ENCODE results near the gene IGF1R. TPM values are rescaled to one million over a fixed set of nuclear protein-coding genes. Genes with fewer than 3 reads are reported as not detected.

Gene IGF1R
- polyA plus RNA-seq, 5 donors: 23.6 to 32.0 (median 30.6) TPM

DNA sequence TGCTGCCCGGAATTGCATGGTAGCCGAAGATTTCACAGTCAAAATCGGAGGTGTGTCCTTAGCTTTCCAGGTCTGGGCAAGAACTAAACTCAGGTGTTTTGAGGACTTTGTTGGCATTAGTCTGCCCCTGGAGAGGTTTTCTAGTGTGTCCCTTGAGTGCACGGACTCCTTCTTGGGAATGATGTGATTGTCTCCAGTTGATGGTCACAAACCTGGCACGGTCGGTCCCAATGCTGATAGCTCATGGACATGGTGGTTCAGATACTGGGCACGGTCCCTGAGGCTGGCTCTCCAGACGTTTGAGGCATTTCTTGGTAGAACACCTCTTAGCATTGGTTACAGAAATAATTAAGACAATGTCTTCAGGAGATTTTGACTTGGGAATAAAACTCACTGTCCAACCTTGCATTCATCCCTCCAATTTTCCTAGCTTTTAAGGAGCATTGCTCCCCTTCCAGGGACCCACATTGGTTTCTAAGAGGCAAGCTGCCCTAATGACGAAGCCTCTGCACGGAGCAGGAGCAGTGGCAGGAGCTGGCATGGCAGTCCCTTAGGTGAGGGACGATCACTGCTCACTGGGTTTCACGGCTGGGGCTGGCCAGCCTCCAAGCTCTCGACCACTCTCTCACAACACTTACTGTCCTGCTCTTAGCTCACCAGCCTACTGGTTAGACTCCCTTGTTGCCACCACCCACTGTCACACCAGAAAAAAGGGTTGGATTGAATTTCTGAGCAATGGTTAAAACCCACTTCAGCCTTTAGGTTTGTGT, 291.2 kb downstream of the IGF1R start:
- no peak for DNase-seq

DNA sequence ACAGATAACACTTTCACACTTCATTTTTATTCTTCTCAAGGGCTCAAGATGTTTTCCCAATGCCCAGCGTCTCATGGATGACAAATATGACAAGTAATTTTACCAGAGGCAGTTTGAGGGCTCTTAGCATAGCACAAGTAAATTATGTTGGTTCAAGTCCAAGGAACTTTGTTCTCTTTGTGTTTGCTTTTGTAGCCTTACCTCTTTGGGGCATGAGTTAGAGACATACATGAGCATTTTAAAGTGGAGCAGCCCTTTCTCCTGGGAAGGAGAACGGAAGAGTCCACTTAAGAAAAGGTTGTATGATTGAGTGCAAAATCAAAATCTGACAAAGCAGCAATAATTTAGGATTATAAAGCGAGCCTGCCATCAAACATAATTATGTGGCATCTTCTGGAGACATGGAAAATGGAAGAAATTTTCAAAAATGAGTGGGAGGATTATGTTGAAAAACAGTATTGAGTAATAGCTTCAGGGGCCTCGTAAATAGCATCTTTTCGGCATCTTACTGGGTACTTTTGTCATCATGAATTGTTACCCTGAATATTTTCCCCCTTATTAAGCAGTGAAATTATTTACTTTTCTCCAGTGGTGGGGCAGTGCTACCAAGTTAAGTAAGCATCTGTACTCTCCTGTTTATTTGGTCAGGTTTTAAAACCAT, 293.4 kb downstream of the IGF1R start:
- no peak for DNase-seq

DNA sequence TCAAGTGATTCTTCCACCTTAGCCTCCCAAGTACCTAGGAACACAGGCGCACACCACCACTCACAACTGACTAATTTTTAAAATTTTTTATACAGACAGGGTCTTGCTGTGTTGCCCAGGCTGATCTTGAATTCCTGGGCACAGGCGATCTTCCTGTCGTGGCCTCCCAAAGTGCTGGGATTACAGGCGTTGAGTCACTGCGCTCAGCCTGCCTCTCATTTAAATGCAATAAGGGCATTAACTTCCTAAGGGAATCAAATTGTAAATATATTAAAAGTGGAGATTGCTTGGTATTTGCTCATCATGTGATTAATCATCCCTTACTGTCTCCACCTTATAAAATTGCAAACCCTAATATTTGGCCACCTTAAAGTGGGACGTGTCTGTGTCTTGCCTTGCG, 294.1 kb downstream of the IGF1R start:
- DNase-seq: no peak

DNA sequence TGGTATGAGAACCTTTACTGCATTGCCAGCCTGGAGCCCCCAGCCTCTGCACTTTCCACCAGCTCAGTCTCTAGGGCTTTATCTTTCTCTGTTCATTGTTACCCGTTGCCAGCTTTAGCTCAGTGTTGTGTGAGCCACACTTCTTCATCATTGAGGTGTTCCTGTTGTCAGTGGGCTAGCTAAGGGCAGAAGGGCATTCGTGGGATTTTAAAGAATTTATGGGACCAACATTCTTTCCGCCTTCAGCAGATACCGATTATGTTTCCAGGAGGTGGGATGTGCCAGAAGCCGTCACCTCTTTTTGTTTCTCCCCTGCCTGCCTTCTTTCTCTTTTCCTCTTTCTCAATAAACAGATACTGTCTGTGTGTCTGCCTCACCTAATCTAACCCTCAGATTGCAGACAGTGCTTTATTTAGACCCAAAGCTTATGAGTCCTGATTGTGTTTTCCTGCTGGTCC, 294.7 kb downstream of the IGF1R start:
- no peak for DNase-seq

DNA sequence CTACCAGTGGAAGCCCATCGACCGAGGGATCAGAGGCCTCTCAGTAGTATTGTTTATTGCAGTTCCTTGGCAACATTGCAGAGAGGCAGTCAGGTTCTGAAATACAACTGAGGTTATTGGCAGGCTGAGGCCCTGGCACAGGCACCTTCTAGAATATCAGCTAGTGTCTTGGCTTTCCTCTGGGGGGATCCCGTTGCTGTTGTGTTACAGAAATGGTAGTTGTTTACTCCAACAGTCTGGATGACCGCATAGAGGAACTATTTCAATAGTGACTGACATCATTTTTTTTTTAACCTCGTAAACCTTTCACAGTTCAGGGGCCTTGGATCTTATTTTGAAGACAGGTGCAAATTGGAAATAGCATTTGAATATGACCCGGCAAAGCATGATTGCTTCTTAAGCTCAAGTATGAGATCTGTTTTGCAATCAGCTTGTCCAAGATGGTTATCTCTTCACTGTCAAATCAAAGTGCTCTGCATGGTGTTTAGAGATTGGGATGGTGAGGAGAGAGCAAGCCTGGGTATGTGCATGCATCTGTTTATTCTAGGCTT, 295.3 kb downstream of the IGF1R start:
- DNase-seq: no peak

DNA sequence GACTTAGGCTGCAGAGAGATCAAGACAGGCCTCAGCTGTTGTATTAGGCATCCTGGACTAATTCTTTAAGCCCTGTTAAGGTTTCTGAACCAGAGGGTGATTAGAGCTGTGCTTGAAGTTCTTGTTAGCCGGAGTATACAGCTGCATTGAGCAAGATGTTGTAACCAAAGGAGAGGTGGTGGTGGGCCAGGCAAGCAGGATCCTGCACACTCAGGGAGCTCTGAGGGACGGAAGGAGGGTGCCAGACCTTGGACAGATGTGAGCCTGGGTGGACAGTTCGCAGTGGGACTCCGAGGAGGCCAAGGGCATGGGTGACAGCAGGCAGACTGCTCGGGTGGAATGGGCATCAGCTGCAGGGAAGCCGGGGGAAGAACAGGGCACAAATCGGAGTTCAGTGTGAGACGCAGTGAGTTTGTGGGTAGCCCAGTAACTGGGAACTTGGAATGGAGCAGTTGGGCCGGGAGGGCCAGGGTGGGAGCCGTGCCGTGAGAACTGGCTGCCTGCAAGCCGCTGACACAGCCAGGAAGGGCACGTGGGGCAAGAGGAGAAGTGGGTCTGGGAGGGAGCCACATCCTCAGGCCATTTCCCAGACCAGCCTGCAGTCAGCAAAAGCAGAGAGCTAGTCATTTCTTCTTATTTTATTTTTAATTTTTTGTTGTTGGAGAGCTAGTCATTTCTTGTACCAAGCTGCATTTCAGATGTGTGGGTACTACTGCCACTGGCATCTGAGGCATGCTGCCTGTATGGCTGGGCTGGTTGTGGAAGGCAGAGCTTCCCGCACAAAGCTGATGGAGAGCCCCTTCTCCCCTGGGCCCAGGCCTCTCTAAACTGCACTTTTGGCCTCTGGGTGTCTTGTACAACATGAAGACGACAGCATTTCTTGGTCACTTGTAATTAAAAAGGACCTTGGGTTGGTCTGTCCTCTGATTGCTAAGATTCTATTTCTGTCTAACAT, 298.2 kb downstream of the IGF1R start:
- no peak for DNase-seq

DNA sequence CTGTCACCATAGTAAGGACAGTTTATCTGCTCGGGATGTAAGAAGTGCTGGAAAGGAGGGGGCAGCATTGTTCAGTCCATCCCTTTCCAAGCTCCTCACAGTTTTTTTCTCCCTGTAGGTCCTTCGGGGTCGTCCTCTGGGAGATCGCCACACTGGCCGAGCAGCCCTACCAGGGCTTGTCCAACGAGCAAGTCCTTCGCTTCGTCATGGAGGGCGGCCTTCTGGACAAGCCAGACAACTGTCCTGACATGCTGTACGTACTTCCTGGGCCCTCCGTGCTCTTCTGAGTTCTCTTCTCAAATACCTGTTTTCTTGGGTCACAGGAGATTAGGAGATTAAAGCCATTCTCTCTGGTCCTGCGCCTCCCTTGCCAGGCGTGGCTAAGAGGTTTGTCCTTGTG, 300.1 kb downstream of the IGF1R start:
- no peak for DNase-seq

DNA sequence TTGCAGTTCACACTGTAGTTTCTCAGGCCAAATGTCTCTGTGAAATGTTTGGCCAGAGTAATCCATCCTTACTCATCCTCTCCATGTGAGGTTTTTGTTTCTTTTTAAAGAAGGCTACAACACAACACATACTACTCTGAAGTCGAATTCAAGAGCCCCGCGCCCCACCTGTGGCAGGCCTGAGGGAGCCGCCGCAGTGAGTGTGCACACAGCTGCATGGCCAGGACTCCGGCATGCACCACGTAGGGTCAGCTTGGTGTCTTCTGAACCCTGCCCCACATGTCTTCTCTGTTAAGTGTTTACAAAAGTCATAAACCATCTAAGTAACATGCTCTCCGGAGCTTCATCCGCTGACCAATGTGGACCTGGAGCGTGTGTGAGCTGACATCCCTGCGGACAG, 300.6 kb downstream of the IGF1R start:
- no peak for DNase-seq

DNA sequence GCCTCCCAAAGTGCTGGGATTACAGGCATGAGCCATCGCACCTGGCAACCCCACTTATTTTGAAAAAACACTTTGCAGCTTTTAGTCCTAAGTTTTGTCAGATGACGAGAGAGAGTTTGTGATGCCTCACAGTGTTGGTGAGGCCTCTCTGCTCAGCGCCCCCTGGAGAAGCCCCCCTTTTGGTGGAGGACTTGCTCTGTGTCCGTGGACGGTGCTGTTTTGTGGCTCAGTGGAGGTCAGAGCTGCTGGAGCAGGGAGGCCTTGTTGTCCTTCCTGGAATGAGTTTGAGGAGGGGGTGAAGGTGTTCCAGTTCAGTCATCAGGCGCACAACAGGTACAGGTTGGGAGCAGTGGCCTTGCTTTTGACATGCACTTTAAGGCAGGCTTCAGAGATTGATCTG, 301.3 kb downstream of the IGF1R start:
- no peak for DNase-seq

DNA sequence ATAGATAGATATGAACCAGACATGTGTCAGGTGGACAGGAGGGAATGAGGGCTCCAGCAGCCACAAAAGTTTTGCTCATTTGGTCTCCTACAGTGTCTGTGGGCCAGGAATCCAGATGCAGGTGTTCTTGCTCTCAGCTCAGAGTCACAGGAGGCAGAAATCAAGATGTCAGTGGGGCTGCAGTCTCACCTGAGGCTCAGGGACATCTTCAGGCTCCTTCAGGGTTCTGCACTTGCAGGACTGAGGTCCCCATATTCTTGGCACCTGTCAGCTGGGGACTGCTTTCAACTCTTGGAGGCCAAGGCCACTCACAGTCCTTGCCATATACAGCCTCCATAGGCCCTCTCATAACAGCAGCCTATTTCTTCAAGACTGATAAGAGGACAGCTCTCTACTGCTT, 301.9 kb downstream of the IGF1R start:
- DNase-seq: no peak

DNA sequence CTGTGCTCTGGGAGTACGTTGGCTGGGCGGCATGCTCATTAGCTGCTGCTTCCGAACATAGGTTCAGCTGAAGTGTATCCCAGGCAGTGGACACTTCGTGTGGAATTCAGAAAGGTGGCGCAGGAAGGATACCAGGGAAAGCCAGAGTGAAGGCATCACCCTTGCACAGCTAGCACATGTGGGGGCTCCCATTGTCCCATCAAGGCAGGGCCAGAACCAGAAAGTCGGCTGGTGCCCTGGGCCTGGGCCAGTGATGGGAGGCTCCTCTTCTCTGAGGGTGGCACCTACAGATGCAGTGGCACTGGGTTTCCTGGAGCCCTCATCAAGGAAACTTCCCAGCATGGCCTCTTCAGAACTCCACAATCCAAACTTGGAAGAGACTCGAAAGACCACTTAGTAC, 302.7 kb downstream of the IGF1R start:
- DNase-seq: no peak

DNA sequence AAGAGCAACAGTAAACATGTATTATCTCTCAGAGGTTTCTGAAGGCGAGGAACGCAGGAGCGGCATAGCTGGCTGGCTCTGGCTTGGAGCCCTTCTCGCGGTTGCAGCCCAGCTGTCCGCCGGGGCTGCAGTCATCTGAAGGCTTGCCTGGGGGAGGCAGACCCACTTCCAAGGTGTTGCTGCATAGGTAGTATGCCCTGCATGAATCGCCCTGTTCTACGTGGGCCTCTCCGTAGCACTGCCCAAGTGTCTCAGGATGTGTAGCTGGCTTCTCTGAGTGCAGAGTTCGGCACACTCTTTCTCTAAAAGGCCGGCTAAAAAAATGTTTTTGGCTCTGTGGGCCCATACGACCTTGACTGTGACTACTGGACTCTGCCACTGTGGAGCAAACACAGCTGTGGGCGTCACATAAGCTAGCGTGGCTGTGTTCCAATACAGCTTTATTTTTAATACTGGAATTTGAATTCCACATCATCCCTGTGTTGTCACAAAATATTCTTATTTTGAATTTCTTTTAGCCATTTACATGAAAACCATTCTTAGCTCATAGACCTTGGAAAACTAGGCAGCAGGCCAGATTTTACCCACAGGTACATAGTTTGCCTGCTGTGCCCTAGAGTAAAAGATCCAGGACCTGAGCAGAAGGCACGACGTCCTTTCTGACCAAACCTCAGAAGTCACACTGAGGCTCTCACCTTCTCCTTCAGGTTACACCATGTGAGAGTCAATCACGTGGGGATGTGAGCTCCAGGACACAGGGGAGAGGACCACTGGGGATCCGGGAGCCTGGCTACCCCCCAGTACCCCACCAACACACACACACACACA, 303.4 kb downstream of the IGF1R start:
- DNase-seq: no peak

DNA sequence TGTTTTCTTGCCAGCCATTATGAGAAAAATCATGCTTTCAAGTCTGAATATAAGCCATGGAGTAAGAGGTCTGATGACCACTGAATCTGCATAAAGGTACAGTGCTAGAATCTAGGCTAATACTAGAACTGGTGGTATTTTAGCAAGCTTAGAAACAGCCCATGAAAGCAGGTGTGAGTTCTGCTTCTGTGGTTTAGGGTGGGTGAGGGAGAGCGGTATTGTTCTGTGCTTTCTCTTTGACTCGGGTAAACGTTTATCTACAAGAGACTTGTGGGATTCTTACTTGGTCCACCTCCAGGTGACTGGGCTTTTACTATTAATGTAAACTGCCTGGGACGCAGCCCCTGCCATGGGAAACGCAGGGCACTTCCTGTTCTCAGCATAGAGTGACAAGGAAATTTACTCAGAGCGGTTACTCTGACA, 304.1 kb downstream of the IGF1R start:
- no peak for DNase-seq

DNA sequence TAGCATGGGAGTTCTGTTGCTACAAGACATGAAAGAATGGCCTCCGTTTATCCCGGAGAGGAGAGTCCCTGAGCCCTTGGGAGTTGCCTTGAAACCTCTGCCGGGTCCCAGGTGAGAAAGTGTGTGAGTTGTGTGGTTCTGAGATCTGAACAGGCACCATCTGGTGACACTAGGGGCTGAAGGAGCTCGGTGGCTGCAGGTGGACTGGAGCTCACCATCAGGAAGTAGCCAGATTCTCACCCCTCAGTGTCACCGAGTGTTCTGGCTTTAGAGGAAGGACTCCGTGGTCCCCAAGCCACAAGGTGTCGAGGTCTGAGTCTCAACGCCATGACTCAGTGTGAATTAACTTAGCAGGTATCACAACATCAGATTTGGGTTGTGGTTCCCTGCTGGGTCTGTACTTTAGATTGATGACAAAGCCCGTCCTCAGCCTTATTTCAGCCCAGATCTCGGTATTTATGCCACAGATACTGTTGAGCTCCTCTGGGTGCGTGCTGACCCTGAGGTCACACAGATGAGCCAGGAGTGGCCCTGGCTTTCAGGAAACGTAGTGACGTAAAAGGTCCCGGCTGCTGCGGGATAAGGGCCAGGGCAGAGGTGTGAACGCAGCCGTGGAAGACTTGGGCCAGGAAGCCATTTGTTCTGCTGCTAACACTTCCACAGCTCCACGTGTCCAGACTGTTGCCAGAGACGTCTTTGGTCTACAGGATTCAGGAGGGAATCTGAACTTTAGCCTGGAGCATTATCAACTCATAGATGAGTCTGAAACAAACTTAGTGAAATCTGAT, 304.9 kb downstream of the IGF1R start:
- peak in 1 of 2 donors; percentile 40 for DNase-seq

DNA sequence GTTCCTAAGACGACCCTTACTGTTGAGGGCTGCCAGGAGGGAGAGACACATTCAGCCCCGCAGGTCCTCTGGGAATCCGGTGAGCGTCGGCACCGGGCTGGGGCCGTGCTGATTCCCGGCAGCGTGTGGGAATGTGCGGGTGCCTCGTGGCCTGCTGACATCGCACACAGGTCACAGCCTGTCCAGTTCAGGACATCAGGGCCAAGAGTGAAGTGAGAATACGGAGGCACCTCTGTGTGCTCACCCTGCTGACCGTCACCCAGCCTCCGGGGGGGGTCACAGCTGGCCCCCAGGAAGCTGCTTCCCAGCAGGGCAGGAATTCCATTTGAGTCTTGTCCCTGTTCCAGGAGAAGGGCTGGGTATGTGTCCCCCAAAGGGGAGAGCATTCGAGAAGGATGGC, 305.6 kb downstream of the IGF1R start:
- no peak for DNase-seq

DNA sequence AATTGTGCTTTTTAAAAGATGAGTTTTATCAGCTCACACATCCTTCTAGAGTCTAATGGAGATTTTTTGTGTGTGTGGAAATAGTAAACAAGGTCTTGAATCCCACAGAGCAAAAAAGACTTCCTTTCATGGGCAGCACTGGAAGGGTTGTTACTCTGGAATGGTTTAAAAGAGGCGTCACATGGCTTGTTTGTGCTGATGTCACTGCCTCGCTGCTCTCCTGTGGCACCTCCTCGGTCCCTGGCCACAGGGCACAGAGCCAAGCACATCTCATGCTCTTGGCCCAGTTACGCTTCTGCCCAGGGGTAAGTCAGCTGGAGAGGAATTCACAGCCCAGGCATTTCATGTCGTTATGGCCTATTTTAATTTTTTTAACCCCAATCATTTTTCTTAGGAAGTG, 306.1 kb downstream of the IGF1R start:
- DNase-seq: peak; percentile 74 to 77

DNA sequence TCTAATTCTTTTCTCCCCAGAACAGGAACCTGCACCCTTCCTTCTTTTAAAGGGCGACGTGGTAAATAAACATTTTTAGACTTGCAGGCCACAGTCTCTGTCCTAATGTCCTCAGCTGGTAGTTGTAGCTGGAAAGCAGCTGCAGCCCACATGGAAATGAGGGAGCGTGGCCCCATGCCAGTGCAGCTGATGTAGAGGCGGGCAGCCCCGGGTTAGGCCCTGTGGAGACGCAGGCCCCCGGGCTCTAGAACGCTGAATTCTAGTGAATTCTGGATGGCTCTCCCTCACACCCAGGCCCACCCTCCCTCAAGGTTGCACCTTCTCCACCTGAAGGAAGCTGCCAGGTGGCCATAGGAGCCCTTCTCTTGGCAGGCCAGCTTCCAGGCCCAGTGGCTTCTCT, 307.0 kb downstream of the IGF1R start:
- peak in 1 of 2 donors; percentile 59 for DNase-seq

DNA sequence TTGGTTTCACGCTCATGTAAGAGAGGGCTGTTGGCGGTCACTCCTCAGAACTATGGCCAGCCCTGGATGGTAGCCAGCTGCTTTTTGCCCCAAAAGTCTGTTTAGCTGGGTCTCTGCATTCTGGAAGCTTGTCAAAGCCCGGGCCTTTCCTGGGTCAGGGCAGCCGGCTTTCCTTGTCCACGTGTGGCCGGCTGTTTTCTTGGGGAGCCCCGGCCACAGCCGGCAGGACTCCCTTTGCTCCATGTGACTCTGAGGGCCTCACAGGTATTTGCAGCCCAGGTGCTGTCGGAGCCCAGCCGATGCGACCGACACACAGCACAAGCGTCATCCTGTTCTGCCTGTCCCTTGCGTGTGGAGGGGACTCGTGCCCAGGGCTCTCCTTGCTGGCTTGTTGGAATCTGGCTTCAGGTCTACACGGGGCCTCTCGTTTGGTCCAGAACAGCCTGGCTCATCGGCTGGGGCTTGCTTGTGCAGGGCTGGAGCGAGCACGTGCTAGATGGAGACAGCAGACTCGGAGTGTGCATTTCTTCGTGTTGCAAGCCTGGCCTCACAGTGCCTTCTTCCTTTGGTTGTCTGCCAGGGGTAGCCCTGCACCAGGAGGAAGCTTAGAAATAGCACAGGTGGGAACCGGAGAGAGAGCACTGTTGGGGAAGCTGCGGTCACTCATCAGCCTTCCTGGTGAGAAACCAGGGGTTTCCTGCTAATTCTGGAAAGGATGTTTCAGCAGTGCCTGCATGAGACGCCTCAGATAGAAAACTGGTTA, 307.8 kb downstream of the IGF1R start:
- DNase-seq: peak in 1 of 2 donors; percentile 48

DNA sequence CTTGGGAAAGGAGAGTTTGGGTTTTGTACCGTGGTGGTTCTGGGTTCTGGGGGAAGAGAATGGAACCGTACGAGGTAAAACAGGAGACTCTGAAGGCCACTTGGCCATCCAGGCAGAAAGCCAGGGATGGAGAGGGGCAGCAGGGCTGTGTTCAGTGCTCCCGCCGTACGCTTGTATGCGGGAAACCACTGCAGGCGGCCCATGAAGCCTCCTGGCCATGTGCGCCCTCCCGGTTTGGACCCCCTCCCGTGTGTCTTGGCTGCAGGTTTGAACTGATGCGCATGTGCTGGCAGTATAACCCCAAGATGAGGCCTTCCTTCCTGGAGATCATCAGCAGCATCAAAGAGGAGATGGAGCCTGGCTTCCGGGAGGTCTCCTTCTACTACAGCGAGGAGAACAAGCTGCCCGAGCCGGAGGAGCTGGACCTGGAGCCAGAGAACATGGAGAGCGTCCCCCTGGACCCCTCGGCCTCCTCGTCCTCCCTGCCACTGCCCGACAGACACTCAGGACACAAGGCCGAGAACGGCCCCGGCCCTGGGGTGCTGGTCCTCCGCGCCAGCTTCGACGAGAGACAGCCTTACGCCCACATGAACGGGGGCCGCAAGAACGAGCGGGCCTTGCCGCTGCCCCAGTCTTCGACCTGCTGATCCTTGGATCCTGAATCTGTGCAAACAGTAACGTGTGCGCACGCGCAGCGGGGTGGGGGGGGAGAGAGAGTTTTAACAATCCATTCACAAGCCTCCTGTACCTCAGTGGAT, 308.6 kb downstream of the IGF1R start:
- DNase-seq: no peak

Data from right lung (tissue), 5 donors.